ENCODE measurements around the gene USP34.

DNA sequence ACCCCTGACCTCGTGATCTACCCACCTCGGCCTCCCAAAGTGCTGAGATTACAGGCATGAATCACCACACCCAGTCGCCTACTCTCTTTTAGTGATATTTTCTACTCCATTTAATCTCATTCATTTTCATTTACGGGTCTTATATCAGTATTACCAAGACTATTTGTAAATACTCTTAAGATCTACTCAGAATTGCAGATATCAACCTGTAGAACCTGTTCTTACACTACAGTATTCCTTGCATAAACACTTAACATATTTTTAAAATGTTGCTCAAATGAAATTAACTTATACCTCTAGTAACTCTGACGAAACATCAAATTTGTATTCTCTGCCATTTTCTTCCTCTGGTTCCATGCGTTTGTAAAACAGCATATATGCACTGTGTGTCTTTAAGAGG is 229.6 kb downstream of the USP34 start:
- TF ChIP-seq, protein P1, sequence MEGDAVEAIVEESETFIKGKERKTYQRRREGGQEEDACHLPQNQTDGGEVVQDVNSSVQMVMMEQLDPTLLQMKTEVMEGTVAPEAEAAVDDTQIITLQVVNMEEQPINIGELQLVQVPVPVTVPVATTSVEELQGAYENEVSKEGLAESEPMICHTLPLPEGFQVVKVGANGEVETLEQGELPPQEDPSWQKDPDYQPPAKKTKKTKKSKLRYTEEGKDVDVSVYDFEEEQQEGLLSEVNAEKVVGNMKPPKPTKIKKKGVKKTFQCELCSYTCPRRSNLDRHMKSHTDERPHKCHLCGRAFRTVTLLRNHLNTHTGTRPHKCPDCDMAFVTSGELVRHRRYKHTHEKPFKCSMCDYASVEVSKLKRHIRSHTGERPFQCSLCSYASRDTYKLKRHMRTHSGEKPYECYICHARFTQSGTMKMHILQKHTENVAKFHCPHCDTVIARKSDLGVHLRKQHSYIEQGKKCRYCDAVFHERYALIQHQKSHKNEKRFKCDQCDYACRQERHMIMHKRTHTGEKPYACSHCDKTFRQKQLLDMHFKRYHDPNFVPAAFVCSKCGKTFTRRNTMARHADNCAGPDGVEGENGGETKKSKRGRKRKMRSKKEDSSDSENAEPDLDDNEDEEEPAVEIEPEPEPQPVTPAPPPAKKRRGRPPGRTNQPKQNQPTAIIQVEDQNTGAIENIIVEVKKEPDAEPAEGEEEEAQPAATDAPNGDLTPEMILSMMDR (IDR thresholded peaks at IDR 0.05; ENCODE audit: low read depth, low read length, missing input control) = no peak
- TF ChIP-seq TAF1 (conservative IDR thresholded peaks at IDR 0.05) = no peak
- TF ChIP-seq, protein P2, sequence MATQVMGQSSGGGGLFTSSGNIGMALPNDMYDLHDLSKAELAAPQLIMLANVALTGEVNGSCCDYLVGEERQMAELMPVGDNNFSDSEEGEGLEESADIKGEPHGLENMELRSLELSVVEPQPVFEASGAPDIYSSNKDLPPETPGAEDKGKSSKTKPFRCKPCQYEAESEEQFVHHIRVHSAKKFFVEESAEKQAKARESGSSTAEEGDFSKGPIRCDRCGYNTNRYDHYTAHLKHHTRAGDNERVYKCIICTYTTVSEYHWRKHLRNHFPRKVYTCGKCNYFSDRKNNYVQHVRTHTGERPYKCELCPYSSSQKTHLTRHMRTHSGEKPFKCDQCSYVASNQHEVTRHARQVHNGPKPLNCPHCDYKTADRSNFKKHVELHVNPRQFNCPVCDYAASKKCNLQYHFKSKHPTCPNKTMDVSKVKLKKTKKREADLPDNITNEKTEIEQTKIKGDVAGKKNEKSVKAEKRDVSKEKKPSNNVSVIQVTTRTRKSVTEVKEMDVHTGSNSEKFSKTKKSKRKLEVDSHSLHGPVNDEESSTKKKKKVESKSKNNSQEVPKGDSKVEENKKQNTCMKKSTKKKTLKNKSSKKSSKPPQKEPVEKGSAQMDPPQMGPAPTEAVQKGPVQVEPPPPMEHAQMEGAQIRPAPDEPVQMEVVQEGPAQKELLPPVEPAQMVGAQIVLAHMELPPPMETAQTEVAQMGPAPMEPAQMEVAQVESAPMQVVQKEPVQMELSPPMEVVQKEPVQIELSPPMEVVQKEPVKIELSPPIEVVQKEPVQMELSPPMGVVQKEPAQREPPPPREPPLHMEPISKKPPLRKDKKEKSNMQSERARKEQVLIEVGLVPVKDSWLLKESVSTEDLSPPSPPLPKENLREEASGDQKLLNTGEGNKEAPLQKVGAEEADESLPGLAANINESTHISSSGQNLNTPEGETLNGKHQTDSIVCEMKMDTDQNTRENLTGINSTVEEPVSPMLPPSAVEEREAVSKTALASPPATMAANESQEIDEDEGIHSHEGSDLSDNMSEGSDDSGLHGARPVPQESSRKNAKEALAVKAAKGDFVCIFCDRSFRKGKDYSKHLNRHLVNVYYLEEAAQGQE (IDR thresholded peaks at IDR 0.05) = no peak

All from liver (tissue), 3 donors.